OCI-LY7 (cell line): Measurements from ENCODE around the gene KLHL34. TPM values are rescaled to one million over a fixed set of nuclear protein-coding genes. Genes with fewer than 3 reads are reported as not detected.

Source experiments
- BruUV-seq: library from RNA; stranded (reverse); fragments of 400-500 nt; replicated peaks from 2 replicates; lab custom pipeline; 2021; lab: Mats Ljungman, UMichigan
- CTCF ChIA-PET: fragments of 300-600 bp; sonication (Branson Sonifier 250); formaldehyde crosslinking; loops from one replicate; lab custom pipeline; 2022; ENCODE audit warnings: antibody characterized with exemption; ENCODE audit not compliant: unreplicated experiment; lab: Charles Lee
- POLR2A ChIA-PET: fragments of 300-600 bp; sonication (Branson Sonifier 250); formaldehyde crosslinking; loops from one replicate; lab custom pipeline; 2022; ENCODE audit warnings: antibody characterized with exemption; lab: Charles Lee
- DNase-seq: peaks from one replicate; pipeline ENCODE4 v3.0.0-alpha.2; 2015; ENCODE audit warnings: low spot score
- H2AFZ ChIP-seq: fragments of 200-600 bp; sonication (generic), shearing (Covaris generic); 2 replicates; pipeline ENCODE4 v1.6.1; 2014; ENCODE audit warnings: mild to moderate bottlenecking, antibody characterized with exemption, low read length, moderate library complexity
- H3K27ac ChIP-seq: fragments of 200-600 bp; sonication (generic); 2 replicates; pipeline ENCODE4 v1.5.1; 2014; ENCODE audit warnings: mixed run types, low read depth, mild to moderate bottlenecking, moderate library complexity, low read length, inconsistent platforms; ENCODE audit not compliant: poor library complexity, severe bottlenecking
- H3K36me3 ChIP-seq: fragments of 200-600 bp; sonication (generic); 2 replicates; pipeline ENCODE4 v1.6.1; 2014; ENCODE audit warnings: mild to moderate bottlenecking, antibody characterized with exemption, low read length, moderate library complexity, mixed read lengths; ENCODE audit not compliant: insufficient read depth
- H3K4me1 ChIP-seq: fragments of 200-600 bp; sonication (generic); 2 replicates; pipeline ENCODE4 v1.5.1; 2014; ENCODE audit warnings: mild to moderate bottlenecking, low read length; ENCODE audit not compliant: insufficient read depth, poor library complexity, severe bottlenecking
- H3K4me2 ChIP-seq: fragments of 200-600 bp; sonication (generic); 2 replicates; pipeline ENCODE4 v1.6.1; 2014; ENCODE audit warnings: mild to moderate bottlenecking, low read length
- H3K4me3 ChIP-seq: fragments of 200-600 bp; sonication (generic); 2 replicates; pipeline ENCODE4 v1.5.1; 2014; ENCODE audit warnings: mild to moderate bottlenecking, low read depth, low read length; ENCODE audit not compliant: poor library complexity, severe bottlenecking
- H3K79me2 ChIP-seq: fragments of 200-600 bp; sonication (generic); 2 replicates; pipeline ENCODE4 v1.6.1; 2016; ENCODE audit warnings: low read depth, mild to moderate bottlenecking, low read length, moderate library complexity, mixed read lengths; ENCODE audit not compliant: insufficient read depth
- H3K9me2 ChIP-seq: fragments of 200-600 bp; sonication (generic); 2 replicates; pipeline ENCODE4 v1.6.1; 2016; ENCODE audit warnings: mild to moderate bottlenecking, low read length, mixed read lengths; ENCODE audit not compliant: insufficient read depth
- H3K9me3 ChIP-seq: fragments of 200-600 bp; sonication (generic); 2 replicates; pipeline ENCODE4 v1.6.1; 2014; ENCODE audit warnings: mild to moderate bottlenecking, mixed run types, low read length, mixed read lengths
- H4K20me1 ChIP-seq: fragments of 200-600 bp; sonication (generic); 2 replicates; pipeline ENCODE4 v1.6.1; 2014; ENCODE audit warnings: mild to moderate bottlenecking, antibody characterized with exemption, low read length, moderate library complexity, mixed read lengths; ENCODE audit not compliant: insufficient read depth
- CTCF ChIP-seq: fragments of 200-600 bp; sonication (generic); conservative IDR thresholded peaks from 2 replicates; pipeline ENCODE4 v1.5.1; 2014; ENCODE audit warnings: mild to moderate bottlenecking, antibody characterized with exemption, low read length, moderate library complexity, mixed read lengths
- EZH2phosphoT487 ChIP-seq: fragments of 200-600 bp; sonication (generic); IDR thresholded peaks from 2 replicates; pipeline ENCODE4 v1.6.1; 2018; ENCODE audit warnings: low read depth, borderline replicate concordance, mild to moderate bottlenecking, mixed run types, antibody characterized with exemption, low read length, moderate library complexity, mixed read lengths
- intact Hi-C: fragments of 100-400 bp; cut with micrococcal nuclease; formaldehyde crosslinking; loops from one replicate; pipeline ENCODE4 v1.10.0; 2022; ENCODE audit not compliant: unreplicated experiment
- total RNA-seq, 2 experiments: library from RNA; depleted of rRNA in 1 of 2; stranded (reverse); fragments of >200 nt in 1 of 2; shearing (Covaris generic) in 1 of 2; gene quantifications; 2 replicates each; pipeline ENCODE4 v1.2.3, GENCODE V29; 2014 to 2022

KLHL34 gene
- total RNA-seq, 2 experiments from 2014 or later, result not detected

- CTCF ChIA-PET, result no interaction called here
- Histone ChIP-seq H3K36me3 (no peaks in the 10 kb centered on the region), H3K4me3 (no peak overlapping the region), H3K9me3 (no peaks in the 10 kb centered on the region), H3K79me2 (no peaks in the 10 kb centered on the region), H3K4me1 (no peaks in the 10 kb centered on the region), H4K20me1 (no peaks in the 10 kb centered on the region), H3K4me2 (no peak overlapping the region), H2AFZ (no peak overlapping the region), H3K27ac (no peak overlapping the region), H3K9me2 (no peaks in the 10 kb centered on the region)
- intact Hi-C loops, result no loop called here
- BruUV-seq, result no TSS peak
- no peak for TF ChIP-seq EZH2phosphoT487
- no peak for TF ChIP-seq CTCF
- DNase-seq, result no peak
- POLR2A ChIA-PET, result no interaction called here
Observed at GRCh38 chrX:21632027-21632426, 26.1 kb downstream of the KLHL34 start.

- ChIA-PET POLR2A (interaction anchor here (0.6 to 1.4 kb wide), 2 partner anchors 17 to 1085 kb away, joined by 3 to 5 read pairs; no protein-coding TSS in a partner anchor), CTCF (no interaction called here)
- DNase-seq, result no peak
- TF ChIP-seq EZH2phosphoT487 (no peak), CTCF (no peak)
- no peaks in the 10 kb centered on the region for H4K20me1 ChIP-seq
- no peak overlapping the region for H3K27ac ChIP-seq
- no peak overlapping the region for H3K4me2 ChIP-seq
- BruUV-seq, result no TSS peak
- intact Hi-C loops, result no loop called here
- no peak overlapping the region for H3K4me3 ChIP-seq
- no peaks in the 10 kb centered on the region for H3K4me1 ChIP-seq
- no peaks in the 10 kb centered on the region for H3K36me3 ChIP-seq
- no peaks in the 10 kb centered on the region for H3K9me3 ChIP-seq
- no peak overlapping the region for H2AFZ ChIP-seq
- no peaks in the 10 kb centered on the region for H3K79me2 ChIP-seq
- H3K9me2 ChIP-seq, result no peaks in the 10 kb centered on the region
Observed at GRCh38 chrX:21623778-21624501, 34.2 kb downstream of the KLHL34 start.

- BruUV-seq, result no TSS peak
- H3K4me3 ChIP-seq, result no peak overlapping the region
- H4K20me1 ChIP-seq, result no peaks in the 10 kb centered on the region
- H3K4me1 ChIP-seq, result no peaks in the 10 kb centered on the region
- H3K9me2 ChIP-seq, result no peaks in the 10 kb centered on the region
- intact Hi-C loops, result no loop called here
- H3K36me3 ChIP-seq, result no peaks in the 10 kb centered on the region
- no peak overlapping the region for H3K4me2 ChIP-seq
- no peak overlapping the region for H2AFZ ChIP-seq
- CTCF ChIA-PET, result no interaction called here
- TF ChIP-seq CTCF, result no peak
- no peak for TF ChIP-seq EZH2phosphoT487
- no peaks in the 10 kb centered on the region for H3K9me3 ChIP-seq
- H3K27ac ChIP-seq, result no peak overlapping the region
- no peaks in the 10 kb centered on the region for H3K79me2 ChIP-seq
- no peak for DNase-seq
- POLR2A ChIA-PET, result no interaction called here
Observed at GRCh38 chrX:21620234-21620633, 37.9 kb downstream of the KLHL34 start.
